GM21825 (cell line): ENCODE measurements around the gene CDC42EP1.
"Not testable (repeated sequence)": the region's sequence is repeated elsewhere in the genome, so short reads cannot be mapped to it uniquely, and the experiment has no call there.

Experiments
- ATAC-seq: cut with Tn5 transposase; IDR thresholded peaks from one replicate; pipeline ENCODE4 v1.9.1; 2021; ENCODE audit warnings: mild to moderate bottlenecking, moderate library complexity; ENCODE audit not compliant: unreplicated experiment

The CDC42EP1 gene

DNA sequence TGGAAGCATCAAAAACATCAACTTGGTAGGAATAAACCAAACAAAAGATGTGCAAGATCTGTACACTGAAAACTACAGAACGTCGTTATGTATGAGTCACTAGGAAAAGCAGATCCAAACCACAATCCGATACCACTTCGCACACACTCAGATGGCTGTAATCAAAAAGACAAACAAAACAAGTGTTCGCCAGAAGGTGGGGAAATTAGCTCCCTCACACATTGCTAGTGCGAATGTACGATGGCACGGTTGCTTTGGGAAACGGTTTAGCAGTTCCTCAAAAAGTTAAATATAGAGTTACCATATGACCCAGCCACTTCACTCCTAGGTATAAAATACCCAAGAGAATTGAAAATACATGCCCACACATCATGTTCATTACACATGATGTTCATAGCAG lies 26.3 kb upstream of the CDC42EP1 start:
- ATAC-seq: no peak

DNA sequence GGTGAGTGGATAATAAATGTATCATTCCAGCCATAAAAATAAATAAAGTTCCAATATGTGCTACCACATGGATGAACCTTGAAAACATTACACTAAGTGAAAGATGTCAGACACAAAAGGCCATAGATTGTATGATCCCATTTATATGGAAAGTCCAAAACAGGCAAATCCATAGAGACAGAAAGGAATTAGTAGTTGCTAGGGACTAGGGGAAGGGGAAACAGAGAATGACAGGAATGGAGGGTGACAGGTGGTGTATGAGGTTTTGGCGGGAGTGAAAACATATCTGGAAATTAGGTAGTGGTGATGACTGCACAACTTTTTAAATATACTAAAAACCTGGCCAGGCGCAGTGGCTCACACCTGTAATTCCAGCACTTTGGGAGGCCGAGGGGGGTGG lies 25.8 kb upstream of the CDC42EP1 start:
- ATAC-seq: no peak

DNA sequence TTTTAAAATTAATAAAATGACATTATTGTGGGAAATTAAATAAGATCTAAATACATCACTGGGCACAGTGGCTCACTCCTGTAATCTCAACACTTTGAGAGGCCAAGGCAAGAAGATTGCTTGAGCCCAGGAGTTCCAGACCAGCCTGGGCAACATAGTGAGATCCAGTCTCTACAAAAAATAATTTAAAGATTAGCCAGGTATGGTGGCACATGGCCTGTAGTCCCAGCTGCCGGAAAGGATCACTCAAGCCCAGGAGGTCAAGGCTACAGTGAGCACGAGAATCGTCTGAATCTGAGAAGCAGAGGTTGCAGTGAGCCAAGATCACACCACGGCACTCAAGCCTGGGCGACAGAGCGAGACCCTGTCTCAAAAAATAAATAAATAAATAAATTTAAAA lies 25.1 kb upstream of the CDC42EP1 start:
- ATAC-seq: no peak

DNA sequence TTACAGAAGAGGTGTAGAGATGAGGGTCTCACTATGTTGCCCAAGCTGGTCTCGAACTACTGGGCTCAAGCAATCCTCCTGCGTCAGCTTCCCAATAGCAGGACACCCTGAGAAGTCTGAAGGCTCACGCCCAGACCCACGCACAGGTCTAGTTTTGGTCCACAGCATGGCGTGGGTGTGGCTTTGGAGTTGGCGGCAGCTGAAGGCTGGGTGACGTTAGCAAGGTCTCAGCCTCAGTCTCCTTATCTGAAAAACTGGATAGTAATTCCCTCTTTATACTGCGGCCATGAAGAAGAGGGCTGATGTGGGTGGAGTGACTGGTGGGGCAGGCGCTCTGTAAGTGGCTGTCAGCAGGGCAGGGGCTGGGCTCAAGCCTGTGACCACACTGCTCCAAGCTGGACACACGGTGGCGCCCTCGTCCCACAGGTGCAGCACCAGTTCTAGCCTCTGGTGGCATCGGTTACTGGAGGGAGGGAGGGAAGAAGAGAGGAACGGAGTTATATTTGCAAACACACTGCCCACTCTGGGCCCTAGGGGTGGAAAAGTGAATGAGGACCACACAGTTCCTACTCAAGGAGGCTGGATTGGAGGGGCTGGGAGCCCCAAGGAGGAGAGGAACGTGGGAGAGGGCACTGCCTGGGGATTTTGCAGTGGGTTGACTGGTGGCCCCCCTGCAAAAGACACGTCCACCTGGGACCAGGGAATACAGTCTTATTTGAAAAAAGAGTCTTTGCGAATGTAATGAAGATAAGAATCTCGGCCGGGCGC lies 21.5 kb upstream of the CDC42EP1 start:
- peak; percentile 66 for ATAC-seq

DNA sequence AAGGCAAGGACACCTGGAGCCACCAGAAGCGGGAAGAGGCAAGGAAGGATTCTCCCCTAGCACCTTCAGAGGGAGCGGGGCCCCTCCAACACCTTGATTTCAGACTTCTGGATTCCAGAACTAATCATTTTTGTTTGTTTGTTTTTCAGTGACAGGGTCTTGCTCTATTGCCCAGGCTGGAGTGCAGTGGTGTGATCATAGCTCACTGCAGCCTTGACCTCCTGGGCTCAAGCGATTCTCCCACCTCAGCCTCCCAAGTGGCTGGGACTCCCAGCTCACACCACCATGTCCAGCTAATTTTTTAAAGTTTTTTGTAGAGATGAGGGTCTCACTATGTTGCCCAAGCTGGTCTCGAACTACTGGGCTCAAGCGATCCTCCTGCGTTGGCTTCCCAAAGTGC lies 20.5 kb upstream of the CDC42EP1 start:
- ATAC-seq: not testable (repeated sequence)

DNA sequence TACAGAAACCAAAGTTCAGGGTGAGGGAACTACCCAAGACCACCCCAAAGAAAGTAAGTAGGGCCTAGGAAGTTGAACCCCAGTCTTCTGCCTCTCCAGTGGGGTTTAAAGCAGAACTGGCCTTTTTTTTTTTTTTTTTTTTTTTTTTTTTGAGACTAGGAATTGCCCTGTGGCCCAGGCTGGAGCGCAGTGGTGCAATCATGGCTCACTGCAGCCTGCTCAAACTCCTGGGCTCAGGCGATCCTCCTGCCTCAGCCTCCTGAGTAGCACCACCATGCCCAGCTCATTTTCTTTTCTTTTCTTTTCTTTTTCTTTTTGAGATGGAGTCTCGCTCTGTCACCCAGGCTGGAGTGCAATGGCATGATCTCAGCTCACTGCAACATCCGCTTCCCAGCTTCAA lies 17.9 kb upstream of the CDC42EP1 start:
- ATAC-seq: not testable (repeated sequence)

DNA sequence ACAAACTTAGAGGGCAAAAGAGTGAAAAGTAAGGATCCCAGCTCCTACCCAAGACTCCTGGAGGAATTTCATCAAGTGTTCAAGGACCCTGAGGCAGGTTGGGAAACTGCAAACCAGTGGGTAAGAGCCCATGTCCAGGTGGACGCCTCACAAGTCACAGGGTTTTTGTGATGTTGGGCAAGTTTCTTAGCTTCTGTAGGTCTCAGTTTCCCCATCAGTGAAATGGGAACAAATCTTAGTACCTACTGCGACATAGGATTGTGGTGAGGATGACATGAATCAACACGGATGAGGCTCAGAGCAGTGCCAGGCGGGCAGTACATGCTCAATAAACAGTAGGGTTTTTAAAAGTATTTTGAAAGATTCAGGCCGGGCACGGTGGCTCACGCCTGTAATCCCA lies 17.3 kb upstream of the CDC42EP1 start:
- no peak for ATAC-seq

DNA sequence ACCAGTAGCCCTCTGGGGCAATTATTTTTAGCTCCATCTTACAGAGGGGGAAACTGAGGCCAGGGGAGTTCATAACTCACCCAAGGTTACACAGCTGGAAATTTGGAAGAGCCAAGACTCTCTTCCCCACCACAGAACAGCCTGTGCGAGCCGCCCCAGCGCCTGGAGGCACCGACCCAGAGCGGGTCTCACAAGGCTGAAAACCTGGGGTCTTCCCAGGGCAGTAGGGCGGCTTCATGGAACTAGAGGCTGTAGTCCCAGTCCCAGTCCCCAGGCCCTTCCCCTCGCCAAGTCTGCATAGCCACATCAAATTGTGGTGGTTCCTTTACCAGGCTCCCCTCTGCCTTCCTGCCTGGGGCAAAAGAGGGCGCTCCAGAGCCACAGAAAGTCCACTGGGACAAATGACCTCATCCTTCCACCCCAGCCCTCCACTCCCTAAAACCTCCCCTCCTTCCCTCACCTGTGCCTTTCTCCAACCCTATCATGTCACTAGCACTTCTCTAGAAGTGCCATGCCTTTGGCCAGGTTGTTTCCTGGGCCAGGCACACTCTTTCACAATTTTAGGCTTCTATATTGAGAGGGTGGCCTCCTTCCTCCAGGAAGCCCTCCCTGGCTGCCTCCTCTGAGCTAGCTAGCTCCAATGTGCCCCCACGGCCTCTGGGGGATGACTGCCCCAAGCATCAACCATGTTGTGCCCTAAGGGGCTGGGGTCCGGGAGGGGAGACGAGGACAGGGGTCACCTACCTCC lies 15.2 kb upstream of the CDC42EP1 start:
- ATAC-seq: no peak

DNA sequence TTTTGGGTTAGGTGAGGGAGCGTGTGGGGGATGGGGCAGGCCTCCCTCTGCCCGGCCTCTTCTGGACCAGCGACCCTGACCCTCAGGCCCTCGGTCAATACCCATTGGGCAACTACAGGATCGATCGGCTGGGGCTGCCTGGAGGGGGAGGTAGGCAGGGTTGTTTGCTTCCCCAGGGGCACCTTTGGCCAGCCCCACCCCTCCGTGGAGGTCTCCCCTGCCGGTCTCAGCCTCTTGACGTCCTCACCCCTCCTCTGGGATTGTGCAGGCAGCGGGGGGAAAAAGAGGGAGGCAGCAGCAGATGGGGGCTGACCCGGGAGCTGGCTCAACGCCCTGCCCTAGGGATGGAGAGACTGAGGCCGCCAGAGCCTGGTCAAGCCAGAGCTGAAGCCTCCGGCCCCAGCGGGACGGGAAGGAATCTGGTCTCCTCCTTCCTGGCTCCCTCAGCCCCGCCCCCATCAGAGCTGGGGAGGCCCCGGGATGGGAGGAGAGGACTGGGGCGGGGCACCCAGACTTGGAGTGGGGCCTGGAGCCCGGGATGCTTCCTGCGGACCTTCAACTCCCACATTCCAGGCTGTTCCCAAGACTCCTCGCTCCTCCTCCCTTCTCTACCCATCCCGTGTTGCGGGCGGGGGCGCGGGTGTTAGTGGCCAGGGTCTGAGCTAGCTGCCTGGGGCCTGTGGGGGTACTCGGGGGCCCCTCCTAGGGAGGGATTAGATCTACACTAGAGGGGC lies 14.4 kb upstream of the CDC42EP1 start:
- ATAC-seq: no peak

DNA sequence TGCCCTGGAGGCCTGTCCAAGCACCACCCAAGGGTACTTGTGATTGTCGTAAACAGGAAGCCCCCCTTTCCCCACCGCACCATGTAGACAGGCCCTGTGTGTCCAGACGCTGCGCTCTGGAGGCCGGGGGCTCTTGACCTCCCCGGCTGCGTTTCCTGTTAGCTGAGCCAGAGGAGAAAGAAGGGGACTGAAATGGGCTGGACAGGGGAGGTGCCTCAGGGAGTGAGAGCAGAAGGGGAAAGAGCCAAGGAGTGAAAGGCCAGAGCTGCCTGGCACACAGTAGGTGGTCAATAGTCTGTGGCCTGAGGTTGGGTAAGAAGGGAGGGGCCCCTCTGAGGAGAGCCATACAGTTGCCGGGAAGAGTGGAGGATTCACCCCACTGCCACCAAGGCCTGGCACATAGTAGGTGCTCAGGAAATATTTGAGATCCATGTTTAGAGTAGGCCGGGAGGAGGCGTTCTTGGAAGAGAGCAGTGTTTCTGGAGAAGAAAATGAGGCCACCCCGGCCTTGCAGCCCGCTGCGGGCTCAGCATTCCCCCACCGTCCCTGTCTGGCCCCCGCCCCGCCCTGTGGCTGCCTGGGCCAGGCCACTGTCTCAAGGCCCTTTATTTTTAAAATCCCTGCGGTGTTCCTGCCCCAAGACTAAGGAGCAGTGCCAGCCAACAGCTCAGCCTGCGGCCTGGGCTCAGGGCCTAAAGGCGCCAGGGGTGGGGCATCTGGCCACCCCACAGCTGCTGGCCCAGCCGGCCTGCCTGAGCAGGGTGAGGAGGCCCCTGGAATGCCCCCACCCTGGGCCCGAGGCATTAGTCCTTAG lies 13.6 kb upstream of the CDC42EP1 start:
- no peak for ATAC-seq

DNA sequence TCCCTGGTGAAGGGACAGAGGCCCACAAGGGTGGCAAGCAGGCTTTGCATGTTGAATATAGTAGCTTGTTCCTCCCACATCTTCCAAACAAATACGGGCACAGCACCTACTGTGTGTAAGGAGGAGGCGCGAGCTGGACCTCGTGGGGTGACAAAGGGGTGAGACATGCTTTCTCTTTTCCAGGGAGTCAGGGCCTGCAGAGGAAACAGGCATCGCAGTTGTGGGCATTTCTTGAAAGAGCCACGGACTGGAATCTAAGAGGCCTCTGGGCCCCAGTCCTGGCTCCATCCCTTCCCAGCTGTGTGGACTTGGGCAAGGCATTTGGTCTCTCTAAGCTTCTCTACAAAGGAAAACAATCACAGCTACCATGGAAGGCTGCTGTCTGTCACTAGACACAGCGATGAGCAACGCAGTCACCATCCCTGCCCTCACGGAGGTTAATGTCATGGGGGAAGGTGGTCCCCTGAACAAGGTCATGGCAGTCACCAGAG lies 13.0 kb upstream of the CDC42EP1 start:
- no peak for ATAC-seq

DNA sequence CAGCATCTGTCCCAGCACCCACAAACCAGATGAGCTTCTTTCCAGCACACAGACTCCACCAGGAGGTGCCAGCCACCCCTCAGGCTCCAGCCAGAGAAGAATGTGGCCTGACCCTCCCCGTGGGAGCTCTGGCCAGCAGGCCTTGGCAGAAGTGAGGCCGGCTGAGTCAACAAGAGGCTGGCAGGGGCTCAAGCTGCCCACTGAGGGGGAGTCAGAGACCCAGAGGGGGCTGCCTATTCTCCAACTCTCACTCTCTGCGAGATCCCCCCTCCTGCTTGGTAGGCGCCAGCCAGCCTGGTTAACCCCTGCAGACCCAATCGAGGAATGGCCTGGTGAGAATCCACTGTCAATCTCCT lies 10.6 kb upstream of the CDC42EP1 start:
- ATAC-seq: no peak

DNA sequence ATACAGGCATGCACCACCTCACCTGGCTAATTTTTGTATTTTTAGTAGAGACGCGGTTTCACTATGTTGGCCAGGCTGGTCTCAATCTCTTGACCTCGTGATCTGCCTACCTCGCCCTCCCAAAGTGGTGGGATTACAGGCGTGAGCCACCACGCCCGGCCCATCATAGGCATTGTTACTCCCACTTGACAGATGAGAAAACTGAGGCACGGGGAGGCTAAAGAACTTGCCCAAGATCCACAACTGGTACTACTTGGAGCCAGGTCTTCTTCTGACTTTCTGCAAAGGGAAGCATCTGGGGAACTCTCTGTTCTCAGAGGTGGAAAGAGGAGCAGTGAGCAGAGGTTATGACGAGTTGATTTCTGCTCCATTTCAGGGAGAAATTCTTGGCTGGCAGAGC lies 9.4 kb upstream of the CDC42EP1 start:
- not testable (repeated sequence) for ATAC-seq

DNA sequence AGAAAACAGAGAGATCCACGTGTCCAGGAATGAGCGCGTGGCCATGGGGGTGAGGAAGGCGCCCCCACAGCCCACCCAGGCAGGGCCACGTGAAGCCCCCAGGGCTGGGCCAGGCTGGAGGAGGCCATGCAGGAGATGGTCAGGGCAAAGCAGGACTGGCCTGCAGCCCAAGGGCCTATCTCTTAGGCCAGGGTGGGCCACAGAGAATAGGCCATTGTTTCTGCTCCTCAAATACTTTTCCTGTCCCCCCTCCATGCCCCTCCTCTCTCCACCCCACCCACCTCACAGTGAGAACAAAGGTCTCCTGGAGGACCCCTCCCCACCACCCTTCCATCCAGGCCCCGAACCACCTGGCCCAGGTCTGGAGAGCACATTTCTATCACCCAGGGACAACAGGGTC lies 8.3 kb upstream of the CDC42EP1 start:
- no peak for ATAC-seq

DNA sequence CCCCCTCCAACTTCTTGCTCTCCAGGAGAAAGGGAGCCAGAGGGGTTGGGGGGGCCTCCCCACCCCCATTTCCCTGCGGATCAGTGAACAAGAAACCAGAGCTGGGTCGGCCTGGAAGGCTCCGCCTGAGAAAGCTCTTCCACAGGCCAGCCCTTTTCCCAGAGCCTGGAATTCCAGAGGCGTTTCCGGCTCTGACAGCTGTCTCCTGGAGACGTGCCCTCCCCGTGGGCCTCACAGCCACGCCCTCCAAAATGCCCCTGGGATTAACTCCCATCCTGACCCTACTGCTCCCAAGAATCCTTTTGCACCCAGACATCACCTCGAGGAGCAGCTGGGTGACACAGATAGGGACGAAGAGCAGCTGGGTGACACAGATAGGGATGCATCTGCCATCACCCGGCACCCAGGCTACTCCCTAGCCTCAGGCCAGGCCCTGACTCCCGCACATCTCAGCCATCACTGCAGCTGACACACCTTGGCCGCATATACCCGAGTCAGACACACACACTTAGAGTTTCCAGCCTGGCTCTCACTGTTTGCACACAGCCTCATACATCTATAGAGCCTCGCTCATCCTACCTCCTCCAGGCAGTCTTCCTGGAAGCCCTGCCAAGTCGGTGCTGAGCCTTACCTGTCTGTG lies 7.6 kb upstream of the CDC42EP1 start:
- ATAC-seq: no peak

DNA sequence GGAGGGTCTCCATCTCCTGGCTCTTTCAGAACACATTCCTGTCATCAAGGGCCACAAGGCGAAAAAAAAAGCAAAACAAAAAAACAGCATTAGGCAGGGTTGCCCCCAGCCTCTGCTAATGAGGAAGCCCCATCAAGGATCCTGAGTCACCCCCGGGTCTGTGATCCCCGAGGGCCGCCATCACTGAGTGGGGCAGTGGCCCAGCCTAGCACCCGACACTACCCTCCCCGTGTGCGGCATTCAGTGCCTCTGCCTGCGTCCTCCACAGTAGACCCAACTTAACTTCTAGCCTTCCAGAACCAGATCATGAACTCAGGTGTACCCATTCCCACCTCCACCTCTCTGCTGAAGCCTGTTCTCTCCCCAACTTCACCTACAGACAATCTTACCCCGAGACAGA lies 6.6 kb upstream of the CDC42EP1 start:
- no peak for ATAC-seq

DNA sequence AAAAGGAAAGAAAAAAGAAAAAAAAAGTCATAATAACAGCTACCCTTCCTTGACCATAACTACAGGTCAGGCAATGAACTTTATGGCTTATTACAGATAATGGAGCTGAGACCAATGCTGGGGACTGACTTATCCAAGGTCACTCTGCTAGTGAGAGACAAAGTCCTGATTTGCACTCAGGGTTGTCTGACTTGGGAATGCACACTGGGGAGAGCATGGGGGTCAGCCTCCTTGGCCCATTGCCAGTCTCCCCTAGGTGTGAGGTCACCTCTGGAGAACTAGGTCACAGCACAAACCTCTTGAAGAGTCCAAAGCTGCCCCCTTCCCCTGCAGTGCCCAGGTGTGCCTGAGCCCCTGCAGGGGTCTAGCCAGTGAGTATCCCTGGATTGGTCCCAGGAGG lies 5.3 kb upstream of the CDC42EP1 start:
- ATAC-seq: no peak

DNA sequence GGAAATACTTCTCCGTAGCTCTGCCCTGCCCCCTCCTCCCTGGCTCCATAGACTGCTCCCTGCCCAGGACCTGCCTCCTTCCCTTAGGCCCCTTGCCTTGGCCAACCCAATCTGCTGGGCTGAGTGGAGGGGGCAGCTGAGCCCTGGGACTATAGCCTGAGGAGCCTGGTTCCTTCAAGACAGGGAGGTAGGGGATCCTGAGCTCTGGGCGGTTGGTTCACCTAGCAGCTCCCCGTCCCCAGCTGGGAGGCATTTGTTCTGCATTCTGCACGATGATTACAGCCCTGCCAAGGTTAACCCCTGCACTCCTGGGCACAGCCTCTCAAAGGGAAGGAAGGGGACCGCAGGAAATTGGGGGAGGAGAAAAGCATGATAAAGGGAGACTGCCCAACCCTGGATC lies 3.6 kb upstream of the CDC42EP1 start:
- no peak for ATAC-seq

DNA sequence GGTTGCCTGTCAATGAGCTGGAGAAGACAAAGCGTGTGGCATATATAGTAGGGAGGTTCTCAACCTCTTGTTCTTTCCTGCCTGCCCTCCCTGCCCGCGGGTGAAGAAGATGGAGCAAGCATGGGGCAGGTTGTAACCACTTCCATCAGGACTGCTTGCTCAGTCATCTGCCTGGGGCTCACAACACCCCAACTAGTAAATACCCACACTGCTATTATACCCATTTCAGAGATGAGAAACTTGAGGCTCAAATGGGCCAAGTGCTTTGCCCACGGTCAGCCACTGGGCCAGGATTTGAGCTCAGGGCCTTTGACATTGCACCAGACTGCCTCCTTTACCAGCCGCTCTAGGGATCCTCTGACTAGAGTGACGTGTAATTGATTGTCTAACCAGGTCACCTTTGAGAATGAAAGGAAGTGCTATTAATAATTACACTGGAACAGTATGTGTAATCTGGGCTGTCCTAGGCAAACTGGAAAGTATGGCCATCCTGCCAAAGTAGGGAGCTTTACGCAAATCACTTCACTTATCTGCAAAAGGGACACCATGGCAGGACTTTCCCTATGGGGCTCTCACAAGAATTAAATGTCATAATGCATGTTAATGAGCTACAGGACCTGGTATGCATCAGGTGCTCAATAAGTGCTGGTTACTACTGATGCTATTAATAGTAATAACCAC lies 2.8 kb upstream of the CDC42EP1 start:
- no peak for ATAC-seq

DNA sequence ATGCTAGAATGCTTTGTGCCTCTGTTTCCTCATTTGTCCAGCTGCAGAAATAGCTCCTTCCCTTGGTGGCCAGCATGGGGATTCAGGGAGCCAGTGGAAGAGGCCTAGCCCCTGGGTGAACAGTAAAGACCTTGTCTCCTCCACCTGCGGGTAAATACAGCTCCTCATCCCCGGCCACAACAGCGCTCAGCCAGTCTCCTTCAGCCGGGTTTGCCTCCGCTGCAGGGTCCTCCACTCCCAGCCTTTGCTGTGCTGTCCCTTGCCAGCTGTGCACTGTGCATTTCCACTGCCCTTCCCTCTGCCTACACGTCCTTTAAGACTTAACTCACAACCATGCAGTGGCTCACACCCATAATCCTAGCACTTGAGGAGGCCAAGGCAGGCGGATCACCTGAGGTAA lies 1.5 kb upstream of the CDC42EP1 start:
- ATAC-seq: no peak
